HepG2 (cell line): ENCODE measurements around the gene SRCIN1. TPM values are rescaled to one million over a fixed set of nuclear protein-coding genes. Genes with fewer than 3 reads are reported as not detected.

Experiments used
- AKNA ChIP-seq: sonication (generic); formaldehyde crosslinking; IDR thresholded peaks from 2 replicates; pipeline ENCODE4 v1.4.0; 2020; ENCODE audit warnings: missing genetic modification reagents, borderline replicate concordance
- ARID2 ChIP-seq: sonication (generic); formaldehyde crosslinking; IDR thresholded peaks from 2 replicates; pipeline ENCODE4 v1.8.1; 2022; ENCODE audit warnings: mild to moderate bottlenecking, missing genetic modification reagents, borderline replicate concordance
- ERF ChIP-seq: IDR thresholded peaks from 2 replicates; pipeline ENCODE4 v1.6.1; 2018; ENCODE audit warnings: missing biosample characterization, missing genetic modification reagents
- GATA4 ChIP-seq: sonication (generic); IDR thresholded peaks from 2 replicates; pipeline ENCODE4 v1.6.1; 2016; ENCODE audit warnings: antibody characterized with exemption, low read depth, borderline replicate concordance
- KLF6 ChIP-seq: IDR thresholded peaks from 2 replicates; pipeline ENCODE4 v1.8.0; 2016; ENCODE audit warnings: missing biosample characterization, missing genetic modification reagents
- PHF20 ChIP-seq: sonication (generic); formaldehyde crosslinking; IDR thresholded peaks from 2 replicates; pipeline ENCODE4 v1.5.0; 2020; ENCODE audit warnings: mild to moderate bottlenecking, missing genetic modification reagents
- RAD51 ChIP-seq: fragments of 450-650 bp; IDR thresholded peaks from 2 replicates; pipeline ENCODE4 v1.6.1; 2016; ENCODE audit warnings: borderline replicate concordance
- THAP9 ChIP-seq: sonication (generic); formaldehyde crosslinking; IDR thresholded peaks from 2 replicates; pipeline ENCODE4; 2020; ENCODE audit warnings: missing genetic modification reagents, mild to moderate bottlenecking, borderline replicate concordance
- THYN1 ChIP-seq: sonication (generic); formaldehyde crosslinking; IDR thresholded peaks from 2 replicates; pipeline ENCODE4 v1.8.1; 2023; ENCODE audit warnings: low read depth, mild to moderate bottlenecking, moderate library complexity, missing genetic modification reagents, borderline replicate concordance
- ZNF496 ChIP-seq: sonication (generic); formaldehyde crosslinking; IDR thresholded peaks from 2 replicates; pipeline ENCODE4 v1.8.1; 2023; ENCODE audit warnings: mild to moderate bottlenecking, moderate library complexity, missing genetic modification reagents; ENCODE audit not compliant: insufficient replicate concordance
- polyA plus RNA-seq, 8 experiments: library from polyadenylated mRNA; depleted of rRNA in 3 of 8; stranded (reverse) in 7 of 8; unstranded in 1 of 8; fragments of >200 nt; fragmentation: Illumina TruSeq in 4 of 8; extraction: Trizol in 4 of 8; gene quantifications; 2 replicates each; pipeline versions ENCODE4 v1.2.1 to v1.2.3, GENCODE V29; 2011 to 2016; ENCODE audit warnings: low read depth in 4 of 8, missing spikeins in 1 of 8, mixed read lengths in 1 of 8; ENCODE audit not compliant: insufficient read depth in 1 of 8
- total RNA-seq, 5 experiments: library from RNA; depleted of rRNA; stranded (reverse); fragments of >200 nt; fragmentation: Illumina TruSeq; extraction: Trizol; gene quantifications; 2 replicates each; pipeline ENCODE4 v1.2.3, GENCODE V29; 2016; ENCODE audit warnings: low read depth in 1 of 5
- TF ChIP-seq, protein P1 (sequence below): sonication (generic); formaldehyde crosslinking; IDR thresholded peaks from 2 replicates; pipeline ENCODE4 v1.4.0; 2020; ENCODE audit warnings: missing genetic modification reagents
- TF ChIP-seq, protein P2 (sequence below): sonication (generic); formaldehyde crosslinking; IDR thresholded peaks from 2 replicates; pipeline ENCODE4 v1.4.0; 2020; ENCODE audit warnings: missing genetic modification reagents

Gene SRCIN1
- total and polyA plus RNA-seq, 2 of the 13 experiments (the other 11 are each of a cell fraction or from before 2014, with no cell fraction given): 1.2 to 9.6 TPM

GRCh38 chr17:38617967-38618760 is 12.4 kb upstream of the SRCIN1 start (continued):
- TF ChIP-seq RAD51 (no peak), ZNF496 (CRISPR knock-in tag) (no peak), PHF20 (CRISPR knock-in tag) (no peak), AKNA (CRISPR knock-in tag) (no peak), THYN1 (no peak), KLF6 (CRISPR knock-in tag) (no peak), GATA4 (no peak), THAP9 (CRISPR knock-in tag) (0 out of 2 replicates have a peak, but pooled peaks have one; percentile 14), ERF (CRISPR knock-in tag) (peak; percentile 87), ARID2 (peak; percentile 76; the same call in 1 of the 2 replicates)
- TF ChIP-seq, protein P1, sequence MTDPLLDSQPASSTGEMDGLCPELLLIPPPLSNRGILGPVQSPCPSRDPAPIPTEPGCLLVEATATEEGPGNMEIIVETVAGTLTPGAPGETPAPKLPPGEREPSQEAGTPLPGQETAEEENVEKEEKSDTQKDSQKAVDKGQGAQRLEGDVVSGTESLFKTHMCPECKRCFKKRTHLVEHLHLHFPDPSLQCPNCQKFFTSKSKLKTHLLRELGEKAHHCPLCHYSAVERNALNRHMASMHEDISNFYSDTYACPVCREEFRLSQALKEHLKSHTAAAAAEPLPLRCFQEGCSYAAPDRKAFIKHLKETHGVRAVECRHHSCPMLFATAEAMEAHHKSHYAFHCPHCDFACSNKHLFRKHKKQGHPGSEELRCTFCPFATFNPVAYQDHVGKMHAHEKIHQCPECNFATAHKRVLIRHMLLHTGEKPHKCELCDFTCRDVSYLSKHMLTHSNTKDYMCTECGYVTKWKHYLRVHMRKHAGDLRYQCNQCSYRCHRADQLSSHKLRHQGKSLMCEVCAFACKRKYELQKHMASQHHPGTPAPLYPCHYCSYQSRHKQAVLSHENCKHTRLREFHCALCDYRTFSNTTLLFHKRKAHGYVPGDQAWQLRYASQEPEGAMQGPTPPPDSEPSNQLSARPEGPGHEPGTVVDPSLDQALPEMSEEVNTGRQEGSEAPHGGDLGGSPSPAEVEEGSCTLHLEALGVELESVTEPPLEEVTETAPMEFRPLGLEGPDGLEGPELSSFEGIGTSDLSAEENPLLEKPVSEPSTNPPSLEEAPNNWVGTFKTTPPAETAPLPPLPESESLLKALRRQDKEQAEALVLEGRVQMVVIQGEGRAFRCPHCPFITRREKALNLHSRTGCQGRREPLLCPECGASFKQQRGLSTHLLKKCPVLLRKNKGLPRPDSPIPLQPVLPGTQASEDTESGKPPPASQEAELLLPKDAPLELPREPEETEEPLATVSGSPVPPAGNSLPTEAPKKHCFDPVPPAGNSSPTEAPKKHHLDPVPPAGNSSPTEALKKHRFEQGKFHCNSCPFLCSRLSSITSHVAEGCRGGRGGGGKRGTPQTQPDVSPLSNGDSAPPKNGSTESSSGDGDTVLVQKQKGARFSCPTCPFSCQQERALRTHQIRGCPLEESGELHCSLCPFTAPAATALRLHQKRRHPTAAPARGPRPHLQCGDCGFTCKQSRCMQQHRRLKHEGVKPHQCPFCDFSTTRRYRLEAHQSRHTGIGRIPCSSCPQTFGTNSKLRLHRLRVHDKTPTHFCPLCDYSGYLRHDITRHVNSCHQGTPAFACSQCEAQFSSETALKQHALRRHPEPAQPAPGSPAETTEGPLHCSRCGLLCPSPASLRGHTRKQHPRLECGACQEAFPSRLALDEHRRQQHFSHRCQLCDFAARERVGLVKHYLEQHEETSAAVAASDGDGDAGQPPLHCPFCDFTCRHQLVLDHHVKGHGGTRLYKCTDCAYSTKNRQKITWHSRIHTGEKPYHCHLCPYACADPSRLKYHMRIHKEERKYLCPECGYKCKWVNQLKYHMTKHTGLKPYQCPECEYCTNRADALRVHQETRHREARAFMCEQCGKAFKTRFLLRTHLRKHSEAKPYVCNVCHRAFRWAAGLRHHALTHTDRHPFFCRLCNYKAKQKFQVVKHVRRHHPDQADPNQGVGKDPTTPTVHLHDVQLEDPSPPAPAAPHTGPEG (CRISPR knock-in tag): no peak
- TF ChIP-seq, protein P2, sequence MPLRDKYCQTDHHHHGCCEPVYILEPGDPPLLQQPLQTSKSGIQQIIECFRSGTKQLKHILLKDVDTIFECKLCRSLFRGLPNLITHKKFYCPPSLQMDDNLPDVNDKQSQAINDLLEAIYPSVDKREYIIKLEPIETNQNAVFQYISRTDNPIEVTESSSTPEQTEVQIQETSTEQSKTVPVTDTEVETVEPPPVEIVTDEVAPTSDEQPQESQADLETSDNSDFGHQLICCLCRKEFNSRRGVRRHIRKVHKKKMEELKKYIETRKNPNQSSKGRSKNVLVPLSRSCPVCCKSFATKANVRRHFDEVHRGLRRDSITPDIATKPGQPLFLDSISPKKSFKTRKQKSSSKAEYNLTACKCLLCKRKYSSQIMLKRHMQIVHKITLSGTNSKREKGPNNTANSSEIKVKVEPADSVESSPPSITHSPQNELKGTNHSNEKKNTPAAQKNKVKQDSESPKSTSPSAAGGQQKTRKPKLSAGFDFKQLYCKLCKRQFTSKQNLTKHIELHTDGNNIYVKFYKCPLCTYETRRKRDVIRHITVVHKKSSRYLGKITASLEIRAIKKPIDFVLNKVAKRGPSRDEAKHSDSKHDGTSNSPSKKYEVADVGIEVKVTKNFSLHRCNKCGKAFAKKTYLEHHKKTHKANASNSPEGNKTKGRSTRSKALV (CRISPR knock-in tag): no peak
